Activated CD4-positive, alpha-beta T cell treated with anti-CD3 and anti-CD28 coated beads, Interleukin-2, amount 50 U/mL, for 16 hours (primary cell): ENCODE measurements around the gene SNAPC3.
"Not testable (repeated sequence)": the region's sequence is repeated elsewhere in the genome, so short reads cannot be mapped to it uniquely, and the experiment has no call there.

Experiments used
- DNase-seq: peaks from one replicate; pipeline ENCODE4 v3.0.0-alpha.2; 2020

SNAPC3 gene

DNA sequence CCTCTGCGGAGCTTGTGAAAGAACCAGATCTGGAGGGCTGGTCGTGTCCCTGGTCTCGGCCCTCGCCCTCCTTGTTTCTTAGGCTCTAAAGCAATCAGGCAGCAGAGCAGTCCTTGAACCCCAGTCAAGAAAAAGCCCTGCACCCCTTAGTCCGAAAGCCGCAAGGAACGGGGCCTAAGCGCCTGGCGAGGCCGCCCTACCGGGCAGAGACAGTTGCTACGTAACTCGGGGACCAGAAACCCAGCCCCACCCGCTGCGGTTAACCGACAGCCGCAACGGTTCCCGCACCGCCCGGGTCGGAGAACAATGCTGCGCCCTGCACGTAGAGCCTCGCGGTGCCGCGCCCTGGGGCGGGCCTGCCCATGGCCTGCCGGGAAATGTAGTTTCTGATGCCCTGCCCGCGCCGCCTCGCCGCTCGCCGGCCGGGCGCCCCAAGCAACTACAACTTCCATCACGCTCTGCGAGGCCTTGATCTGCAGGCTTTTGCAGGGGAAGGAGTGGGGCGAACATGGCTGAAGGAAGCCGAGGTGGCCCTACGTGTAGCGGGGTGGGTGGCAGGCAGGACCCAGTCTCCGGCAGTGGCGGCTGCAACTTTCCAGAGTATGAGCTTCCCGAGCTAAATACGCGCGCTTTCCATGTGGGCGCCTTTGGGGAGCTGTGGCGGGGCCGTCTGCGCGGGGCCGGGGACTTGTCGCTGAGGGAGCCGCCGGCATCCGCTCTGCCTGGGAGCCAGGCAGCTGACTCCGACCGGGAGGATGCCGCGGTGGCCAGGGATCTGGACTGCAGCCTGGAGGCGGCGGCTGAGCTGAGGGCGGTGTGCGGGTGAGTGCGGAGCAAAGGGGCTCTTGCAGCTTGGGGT lies at the start of gene SNAPC3:
SNAPC3 (plus strand) TSS at position 505 of the 859 bp plus-strand sequence; CDS start at position 509, 4 bp downstream.
- DNase-seq: peak; percentile 96

DNA sequence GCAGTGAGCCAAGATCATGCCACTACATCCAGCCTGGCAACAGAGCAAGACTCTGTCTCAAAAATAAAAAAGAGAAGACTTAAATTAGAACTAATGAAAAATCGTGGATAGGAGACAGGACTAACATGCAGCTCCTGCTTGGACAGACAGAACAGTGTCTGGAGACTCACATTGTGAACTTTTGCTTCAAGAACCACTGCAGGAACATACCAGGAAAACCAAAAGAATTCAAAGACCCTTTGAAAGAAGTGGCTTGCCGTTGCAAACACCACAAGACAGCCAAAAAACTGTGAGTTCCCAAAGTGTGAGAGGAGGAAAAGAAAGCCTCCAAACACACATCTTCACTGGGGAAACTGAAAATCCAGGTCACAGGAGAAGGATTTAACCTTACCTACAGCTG lies 48.8 kb upstream of the SNAPC3 start:
- DNase-seq: no peak

DNA sequence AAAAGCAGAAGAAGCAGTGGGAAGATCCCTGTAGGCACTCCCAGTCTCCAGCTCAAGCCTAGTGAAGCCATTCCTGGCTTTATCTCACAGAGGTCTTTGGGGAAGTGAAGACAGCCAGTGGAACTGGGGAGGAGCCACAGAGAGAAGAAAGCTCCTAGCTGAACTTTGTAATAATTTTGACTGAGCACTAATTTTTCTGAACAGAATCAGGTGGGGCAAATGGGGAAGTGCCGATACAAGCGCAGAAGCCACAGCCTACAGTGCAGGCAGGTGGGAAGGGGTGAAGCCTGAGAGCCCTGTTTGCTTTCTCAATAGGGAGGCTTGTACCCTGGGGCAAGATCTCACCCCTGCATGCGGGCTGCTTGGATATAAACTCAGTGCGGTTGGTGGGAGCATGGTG lies 48.4 kb upstream of the SNAPC3 start:
- DNase-seq: no peak

DNA sequence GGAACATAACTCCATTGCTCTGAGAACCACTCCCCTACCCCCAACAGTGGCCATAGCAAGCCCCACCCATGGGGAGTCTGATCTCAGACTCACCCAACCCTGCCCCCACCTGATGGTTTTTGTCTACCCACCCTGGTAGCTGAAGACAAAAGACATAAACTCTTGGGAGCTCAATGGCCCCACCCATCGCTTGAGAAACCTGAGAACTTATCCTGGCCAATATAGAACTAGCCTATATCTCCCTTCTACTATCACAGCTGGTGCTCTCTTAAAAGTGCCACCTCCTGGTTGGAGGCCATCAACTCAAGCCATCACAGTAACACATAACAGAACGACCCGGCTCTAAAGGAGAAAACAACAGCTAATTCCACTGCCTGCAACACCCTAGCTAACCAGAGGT lies 47.9 kb upstream of the SNAPC3 start:
- no peak for DNase-seq

DNA sequence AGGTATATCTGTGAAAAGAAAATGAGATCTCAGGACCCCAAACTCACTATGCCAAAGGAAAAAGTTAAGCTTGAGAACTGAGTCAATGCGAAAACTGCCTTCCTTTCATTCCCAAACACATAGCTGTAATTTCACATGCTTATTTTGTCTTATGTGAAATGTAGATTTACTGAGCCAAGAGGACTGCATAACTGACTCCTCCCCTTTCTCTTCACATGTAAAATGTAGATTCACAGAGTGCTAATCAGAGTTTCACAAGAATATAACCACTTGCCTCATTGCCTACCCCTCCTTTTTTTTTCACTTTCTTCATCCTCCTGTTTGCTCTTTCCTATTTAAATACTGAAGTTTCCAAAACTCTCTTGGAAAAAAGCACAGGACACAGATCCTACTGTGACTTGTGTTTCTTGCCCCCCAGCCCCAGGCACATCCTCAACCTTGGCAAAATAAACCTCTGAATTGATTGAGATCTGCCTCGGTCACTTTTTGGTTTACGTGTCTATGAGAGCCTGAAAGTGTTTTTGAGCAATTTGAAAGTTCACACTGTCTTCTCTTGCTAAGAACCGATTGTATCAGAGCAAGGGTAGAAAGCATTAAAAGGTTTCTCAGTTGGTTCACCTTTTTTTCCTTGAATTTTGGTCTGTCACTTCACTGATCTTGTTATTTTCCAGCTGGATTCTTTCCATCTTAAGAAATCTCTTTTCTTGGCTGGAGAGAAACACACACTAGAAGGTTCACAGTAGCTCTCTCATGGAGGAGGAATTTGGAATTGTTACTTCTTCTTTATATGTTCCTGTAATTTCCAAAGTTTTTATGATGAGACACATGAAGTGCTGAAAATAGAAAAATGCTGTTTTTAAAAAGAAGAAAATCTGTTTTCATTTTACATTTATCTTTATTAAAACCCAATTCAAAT lies 44.8 kb upstream of the SNAPC3 start:
- no peak for DNase-seq

DNA sequence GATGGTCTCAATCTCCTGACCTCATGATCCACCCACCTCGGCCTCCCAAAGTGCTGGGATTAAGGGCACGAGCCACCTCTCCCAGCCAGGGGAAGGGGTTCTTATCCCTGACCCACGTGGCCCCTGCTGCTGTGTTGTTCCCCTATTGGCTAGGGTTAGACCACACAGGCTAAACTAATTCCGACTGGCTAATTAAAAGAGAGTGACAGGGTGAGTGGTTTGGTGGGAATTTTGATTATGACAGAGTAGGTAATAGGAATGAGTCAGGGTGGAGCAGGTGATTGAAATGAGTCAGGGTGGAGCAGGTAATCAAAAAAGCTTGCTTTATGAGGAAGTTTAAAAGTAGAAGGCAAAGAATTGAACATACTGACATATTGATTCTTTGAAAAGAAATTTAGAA lies 43.4 kb upstream of the SNAPC3 start:
- not testable (repeated sequence) for DNase-seq

DNA sequence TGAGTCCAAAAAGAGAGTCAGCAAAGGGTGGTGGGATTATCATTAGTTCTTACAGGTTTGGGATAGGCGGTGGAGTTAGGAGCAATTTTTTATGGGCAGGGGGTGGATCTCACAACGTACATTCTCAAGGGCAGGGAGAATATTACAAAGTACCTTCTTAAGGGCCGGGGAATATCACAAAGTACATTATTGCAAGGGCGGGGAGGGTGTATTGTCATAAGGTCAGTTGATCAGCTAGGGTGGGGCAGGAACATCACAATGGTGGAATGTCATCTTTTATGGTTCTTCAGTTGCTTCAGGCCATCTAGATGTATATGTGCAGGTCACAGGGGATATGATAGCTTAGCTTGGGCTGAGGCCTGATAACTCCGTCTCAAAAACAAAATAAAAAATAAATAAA lies 42.8 kb upstream of the SNAPC3 start:
- DNase-seq: not testable (repeated sequence)

DNA sequence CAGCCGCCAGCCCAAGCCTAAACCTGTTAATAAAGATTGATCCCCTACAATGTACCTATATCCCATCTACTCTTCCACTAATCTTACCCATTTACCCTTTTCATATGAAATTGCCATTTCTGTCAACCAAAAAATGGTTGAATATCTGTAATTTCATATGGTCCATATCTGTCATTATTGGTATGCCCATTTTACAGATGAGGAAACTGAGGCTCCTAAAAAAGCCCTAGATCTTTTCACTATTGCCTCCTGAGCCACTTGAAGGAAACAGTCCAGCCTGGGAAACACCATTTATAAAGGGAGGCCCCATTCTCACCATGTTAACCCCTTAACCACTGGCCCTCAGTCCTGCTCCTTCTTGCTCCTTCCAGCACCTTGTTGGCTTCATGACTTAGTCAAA lies 41.2 kb upstream of the SNAPC3 start:
- no peak for DNase-seq

DNA sequence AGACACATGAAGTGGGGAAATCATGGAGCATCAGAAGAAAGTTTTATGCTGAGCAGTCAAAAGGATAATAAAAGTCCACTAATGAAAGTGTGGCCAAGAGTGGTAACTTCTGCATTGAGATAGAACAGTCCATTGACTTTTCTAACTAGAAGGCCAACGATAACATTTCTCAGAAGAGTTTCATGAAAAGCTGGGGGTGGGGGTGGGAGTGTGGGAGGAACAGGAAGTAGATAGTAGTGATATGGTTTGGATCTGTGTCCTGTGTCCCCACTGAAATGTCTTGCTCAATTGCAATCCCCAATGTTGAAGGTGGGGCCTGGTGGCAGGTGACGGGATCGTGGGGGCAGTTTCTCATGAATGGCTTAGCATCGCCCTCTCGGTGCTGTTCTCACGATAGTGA lies 36.2 kb upstream of the SNAPC3 start:
- no peak for DNase-seq

DNA sequence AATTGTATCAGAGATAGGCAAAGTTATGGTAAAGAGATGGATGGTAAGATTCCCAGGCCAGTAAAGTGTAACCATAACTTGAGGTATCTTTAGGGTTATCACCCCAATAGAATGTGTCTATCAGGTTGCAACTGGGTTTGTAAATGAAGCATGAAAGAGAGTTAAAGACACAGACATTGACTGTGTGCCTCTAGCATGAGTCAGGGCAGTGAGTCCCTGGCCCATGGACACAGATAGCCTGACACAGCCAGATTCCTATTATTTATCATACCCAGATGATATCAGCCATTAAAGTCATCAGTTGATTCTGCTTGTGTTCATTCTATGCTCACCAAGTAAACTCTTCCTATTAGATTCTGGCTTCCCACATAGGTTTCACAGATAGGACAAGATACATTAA lies 33.5 kb upstream of the SNAPC3 start:
- DNase-seq: no peak

DNA sequence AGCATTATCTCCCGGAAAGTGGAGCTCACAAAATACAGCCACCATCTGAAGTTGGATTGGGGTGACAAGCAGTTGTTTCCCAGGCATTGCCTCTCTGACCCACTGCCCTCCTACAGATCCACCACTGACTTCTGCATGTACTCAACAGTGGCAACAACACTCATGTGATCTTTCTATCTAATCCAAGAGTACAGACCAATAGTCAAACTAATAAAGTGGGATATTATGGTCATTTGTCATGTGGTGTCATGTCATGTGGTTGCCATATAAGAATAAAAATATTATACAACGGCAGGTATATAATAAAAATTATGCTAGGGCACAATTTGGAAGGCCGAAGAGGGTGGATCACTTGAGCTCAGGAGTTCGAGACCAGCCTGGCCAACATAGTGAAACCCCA lies 33.0 kb upstream of the SNAPC3 start:
- DNase-seq: no peak

DNA sequence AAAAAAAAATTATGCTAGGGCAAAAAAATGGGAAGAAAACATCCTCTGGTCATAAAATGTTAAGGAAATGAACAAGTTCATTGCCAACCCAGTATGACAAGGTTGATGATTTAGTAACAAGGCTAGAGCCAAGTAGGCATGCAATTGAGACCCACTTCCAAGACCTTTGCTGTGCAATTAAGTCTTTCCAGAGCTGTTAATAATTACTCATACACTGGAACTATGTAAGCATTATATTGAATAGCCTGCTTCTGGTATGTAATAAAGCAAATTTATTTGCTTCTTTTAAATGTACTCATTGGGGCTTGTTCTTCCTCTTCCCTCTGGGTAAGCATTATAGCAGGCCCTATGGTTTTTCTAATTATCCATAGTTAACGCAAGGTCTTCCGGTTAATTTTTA lies 32.5 kb upstream of the SNAPC3 start:
- DNase-seq: no peak

DNA sequence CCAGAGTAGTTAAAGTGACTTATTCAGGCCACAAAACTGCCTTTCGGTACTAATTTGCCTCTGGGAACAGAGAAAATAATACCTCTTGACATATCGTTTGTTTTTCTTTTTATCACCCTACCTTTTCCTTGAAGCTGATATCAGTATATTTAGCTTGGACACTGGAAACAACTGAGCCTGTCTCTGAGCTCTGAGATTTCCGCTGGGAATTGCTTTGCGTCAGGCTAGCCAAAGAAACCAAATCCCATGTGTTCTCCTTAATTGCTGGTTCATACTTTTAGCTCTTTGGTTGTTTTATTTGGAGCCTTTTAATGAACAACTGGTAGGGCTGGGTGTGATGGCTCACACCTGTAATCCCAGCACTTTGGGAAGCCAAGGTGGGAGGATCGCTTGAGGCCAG lies 30.3 kb upstream of the SNAPC3 start:
- no peak for DNase-seq

DNA sequence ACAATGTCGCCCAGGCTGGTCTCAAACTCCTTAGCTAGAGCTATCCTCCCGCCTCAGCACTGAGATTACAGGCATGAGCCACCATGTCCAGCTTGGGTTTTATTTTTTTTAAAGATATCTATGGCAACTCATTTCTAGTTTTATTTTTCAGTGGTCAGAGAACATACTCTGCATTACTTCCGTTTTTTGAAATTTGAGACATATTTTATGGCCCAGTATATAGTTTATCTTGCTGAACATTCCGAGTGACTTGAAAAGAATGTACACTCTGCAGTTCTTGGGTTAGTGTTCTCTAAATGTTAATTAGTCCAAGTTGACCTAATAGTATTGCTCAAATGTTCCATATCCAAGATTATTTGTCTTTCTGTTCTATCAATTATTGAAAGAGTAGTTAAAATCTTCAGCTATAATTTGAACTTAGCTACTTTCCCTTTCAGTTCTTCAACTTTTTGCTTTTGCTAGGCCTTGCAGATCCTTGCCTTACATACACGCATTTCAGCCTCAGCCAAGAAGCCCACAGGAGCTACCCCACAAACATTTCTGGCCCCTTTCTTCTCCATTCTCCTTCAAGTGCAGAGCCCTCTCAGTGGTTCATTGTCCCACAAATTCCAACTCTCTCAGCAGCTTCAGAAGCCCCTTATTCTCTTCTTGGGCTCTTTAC lies 22.3 kb upstream of the SNAPC3 start:
- no peak for DNase-seq

DNA sequence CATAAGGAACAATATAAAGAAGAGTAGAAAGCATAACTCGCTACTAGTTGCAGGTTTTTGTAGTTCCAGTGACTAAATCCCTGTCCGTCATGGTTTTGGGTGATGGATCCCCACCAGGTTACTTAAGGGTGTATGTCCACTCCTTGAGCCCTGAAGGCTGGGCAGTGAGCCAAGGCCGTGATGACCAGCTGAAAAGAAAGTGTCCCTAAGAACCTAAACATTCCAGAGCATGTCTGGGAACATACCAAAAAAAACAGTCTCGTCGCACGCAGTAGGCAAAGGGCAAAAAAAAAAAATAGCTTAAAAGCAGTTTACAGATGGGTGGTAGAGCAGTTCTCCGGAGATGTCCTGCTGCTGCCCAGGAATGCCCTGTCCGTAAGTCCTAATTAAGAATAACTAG lies 21.4 kb upstream of the SNAPC3 start:
- no peak for DNase-seq

DNA sequence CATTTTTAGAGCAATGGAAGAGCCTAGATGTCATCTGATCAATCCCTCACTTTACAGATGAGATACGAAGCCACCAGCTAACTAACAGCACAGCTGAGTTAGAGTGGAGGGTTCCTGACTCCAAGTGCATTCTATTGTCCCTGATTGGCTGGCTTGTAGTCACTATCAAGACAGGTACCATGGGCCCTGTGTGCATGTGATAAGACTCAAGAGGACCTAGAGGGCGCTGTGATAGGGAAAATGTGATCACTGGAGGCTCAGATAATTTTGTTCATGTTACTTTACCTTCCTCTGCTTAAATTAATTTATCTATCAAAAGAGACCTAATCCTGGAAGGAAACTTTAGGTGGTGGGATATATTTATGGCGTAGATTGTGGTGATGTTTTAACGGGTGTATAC lies 19.5 kb upstream of the SNAPC3 start:
- DNase-seq: no peak

DNA sequence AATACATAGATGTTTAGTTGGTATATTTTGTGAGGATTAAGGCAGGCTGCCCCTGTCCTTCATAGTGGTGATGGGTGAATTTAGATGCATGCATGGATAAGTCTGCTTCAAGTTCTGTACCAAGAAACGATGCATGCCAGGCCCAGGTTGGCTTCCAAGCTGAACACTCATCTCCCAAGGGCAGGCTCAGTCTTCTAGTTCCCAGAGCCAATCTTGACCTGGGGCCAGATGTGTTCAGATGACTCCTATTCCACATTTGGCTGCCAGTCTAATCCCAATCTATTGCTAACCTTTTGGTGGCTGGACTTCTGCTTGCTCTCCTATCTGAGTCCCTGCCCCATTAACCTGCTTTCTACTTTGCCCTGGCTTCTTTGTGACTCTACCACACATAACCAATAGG lies 18.5 kb upstream of the SNAPC3 start:
- DNase-seq: no peak

DNA sequence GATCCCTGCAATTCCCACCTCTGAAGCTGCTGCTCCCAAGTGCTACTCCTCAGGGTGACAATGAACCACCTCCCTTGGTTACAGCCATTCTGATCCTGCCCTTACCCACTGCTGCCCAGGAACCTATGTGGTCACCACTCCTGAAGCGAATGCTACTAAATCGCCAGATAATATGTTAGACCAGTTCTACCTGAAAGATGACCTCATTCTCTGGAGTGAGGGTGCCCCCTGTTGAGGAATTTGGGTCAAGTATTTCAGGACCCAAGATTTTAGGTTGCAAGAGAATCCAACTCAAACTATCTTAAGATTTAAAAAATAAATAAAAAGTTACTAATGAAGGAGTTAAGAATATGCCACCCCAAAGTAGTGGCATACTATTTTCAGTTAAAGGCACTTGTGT lies 5.8 kb upstream of the SNAPC3 start:
- peak; percentile 39 for DNase-seq

DNA sequence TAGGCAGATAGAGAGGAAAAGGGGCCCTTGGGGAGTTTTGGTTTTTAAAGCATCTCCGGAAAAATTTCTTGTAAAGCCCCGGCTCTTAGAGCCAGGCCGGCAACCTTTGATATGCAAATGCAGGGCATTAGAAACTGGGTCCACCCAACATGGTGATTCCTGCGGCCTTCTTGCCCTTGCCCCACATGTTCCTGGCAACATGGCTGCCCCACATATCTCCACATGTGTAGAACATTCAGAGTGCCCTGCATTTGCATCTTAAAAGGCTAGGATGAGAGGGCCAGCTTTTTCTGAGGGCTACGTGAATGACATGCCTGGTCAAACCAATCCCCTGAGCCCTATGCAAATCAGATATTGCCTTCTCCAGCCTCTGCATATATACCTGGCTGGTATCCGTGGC lies 5.0 kb upstream of the SNAPC3 start:
- DNase-seq: no peak

DNA sequence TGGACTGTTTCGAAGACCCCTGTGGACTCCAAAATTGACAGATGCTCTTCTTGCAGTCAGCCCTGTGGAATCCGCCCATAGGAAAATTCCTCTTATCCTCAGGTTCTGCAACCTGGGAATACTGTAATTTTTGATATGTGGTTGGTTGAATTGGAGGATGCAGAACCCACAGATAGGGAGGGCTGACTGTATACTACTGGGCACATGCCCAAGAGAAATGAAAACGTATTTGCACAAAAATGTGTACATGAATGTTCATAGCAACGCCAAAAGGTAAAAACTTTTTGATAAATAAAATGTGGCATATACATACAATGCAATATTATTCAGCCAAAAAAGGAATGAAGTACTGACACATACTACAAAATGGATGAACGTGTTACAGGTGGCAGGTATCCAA lies 1.9 kb upstream of the SNAPC3 start:
- DNase-seq: no peak

DNA sequence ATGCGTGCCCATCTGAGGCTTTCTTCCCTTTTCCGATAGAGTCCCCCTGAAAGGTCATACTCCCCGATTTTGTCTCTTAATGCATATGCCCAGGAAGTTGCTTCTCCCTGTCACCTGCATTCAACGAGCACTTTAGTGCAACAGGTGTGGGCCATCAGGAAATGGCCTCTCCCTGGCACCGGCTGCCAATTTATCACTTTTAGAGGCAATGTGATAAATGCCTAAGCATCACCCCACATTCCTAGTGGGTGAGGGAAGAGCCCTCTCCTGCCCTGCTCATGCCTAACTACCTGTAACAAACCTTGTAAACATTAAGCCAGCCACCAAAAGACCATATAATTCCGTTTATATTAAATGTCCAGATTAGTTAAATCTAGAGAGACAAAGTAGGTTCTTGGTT lies 1.1 kb upstream of the SNAPC3 start:
- no peak for DNase-seq

DNA sequence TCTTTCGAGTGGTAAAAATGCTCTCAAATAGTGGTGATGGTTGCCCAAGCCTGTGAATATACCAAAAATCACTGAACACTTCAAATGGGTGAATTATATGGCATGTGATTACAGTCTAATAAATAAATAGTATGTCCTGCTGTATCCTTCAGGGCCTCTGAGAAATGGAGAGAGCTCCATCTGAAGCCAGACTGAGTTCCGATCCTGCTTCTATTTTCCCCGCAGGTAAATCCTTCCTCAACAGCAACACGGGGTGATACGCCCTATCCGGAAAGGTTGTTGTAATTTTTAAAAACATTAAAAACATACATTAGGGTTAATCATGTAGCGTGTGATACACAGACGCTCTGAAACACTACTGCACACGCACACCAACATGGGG lies 695 bp upstream of the SNAPC3 start:
- no peak for DNase-seq

DNA sequence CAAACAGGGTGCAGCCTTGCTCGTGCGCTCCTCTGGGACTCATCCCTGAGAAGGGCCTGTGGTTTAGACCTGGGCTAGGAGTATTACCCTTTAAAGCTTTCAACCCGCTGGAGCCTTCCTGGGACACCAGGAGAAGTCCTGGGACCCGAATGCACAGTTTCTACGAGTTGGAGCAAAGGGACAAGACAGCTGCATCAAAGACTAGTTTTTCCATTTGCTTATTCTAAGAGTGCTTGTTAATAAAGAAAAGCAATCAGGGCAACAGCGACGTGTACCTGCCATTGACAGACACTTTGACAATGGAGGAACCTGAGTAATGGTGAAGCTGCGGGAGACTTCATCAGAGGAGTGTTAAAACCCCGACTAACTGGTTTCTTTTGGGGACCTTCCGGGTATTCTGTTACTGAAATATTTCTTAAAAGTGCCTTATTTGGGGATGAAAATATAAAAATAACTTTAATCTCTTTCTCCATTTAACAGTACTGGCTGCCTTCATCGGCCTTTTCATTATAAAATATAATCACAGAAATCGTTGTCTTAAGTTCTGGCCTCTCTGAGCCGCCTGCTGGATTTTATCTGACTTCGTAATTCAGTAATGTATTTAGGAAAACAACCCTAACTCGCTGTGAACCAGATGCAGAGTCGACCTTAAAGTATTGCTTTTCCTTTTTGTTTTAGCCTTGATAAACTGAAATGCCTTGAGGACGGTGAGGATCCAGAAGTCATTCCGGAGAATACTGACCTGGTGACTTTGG lies 732 bp downstream of the SNAPC3 start:
- DNase-seq: peak; percentile 29
